Endothelial cell of umbilical vein (primary cell): ENCODE measurements around the gene PRCC. TPM values are rescaled to one million over a fixed set of nuclear protein-coding genes. Genes with fewer than 3 reads are reported as not detected.

Experiments
- BruUV-seq: library from RNA; stranded (reverse); fragments of 400-500 nt; replicated peaks from 2 replicates; lab custom pipeline; 2021; lab: Mats Ljungman, UMichigan
- CTCF ChIA-PET: fragments of 300-600, 350-600 bp; sonication (Branson Sonifier 250); formaldehyde crosslinking; loops from one replicate; lab custom pipeline; 2021; ENCODE audit warnings: antibody characterized with exemption, inconsistent platforms; lab: Charles Lee
- POLR2A ChIA-PET: fragments of 300-600, 350-600 bp; sonication (Branson Sonifier 250); formaldehyde crosslinking; loops from one replicate; lab custom pipeline; 2021; ENCODE audit warnings: antibody characterized with exemption, inconsistent platforms; lab: Charles Lee
- DNase-seq: peaks from one replicate; pipeline ENCODE4 v3.0.0-alpha.2; 2011; ENCODE audit warnings: low read depth, low spot score
- FAIRE-seq: peaks from 2 replicates; lab custom pipeline; 2011; peaks lifted over from hg19 to GRCh38; lab: Jason Lieb, UNC
- H2AFZ ChIP-seq: 2 replicates; pipeline ENCODE4 v1.6.0; 2012; ENCODE audit warnings: low read depth, low read length, control low read depth, inconsistent platforms
- H3K27ac ChIP-seq: 2 replicates; pipeline ENCODE4 v1.5.1; 2011; ENCODE audit warnings: low read depth, mild to moderate bottlenecking, control low read depth, low read length, moderate library complexity; ENCODE audit not compliant: insufficient read depth
- H3K27me3 ChIP-seq, 2 experiments: 2 replicates each; pipeline versions ENCODE4 v1.6.0 to v1.6.1; 2011; ENCODE audit warnings: low read length in 2 of 2, mixed read lengths in 1 of 2; ENCODE audit not compliant: control insufficient read depth in 2 of 2, insufficient read depth in 2 of 2
- H3K36me3 ChIP-seq, 2 experiments: 2 replicates in 1 of 2; 3 replicates in 1 of 2; pipeline ENCODE4 v1.5.1; 2011; ENCODE audit warnings: low read length in 2 of 2, mild to moderate bottlenecking in 1 of 2, moderate library complexity in 1 of 2; ENCODE audit not compliant: control insufficient read depth in 2 of 2, insufficient read depth in 2 of 2; ENCODE audit errors: extremely low read depth in 1 of 2
- H3K4me1 ChIP-seq: 3 replicates; pipeline ENCODE4 v1.5.1; 2011; ENCODE audit warnings: mild to moderate bottlenecking, low read length; ENCODE audit not compliant: control insufficient read depth, insufficient read depth; ENCODE audit errors: extremely low read depth
- H3K4me2 ChIP-seq: 2 replicates; pipeline ENCODE4 v1.6.1; 2011; ENCODE audit warnings: low read length, control low read depth, mixed read lengths; ENCODE audit not compliant: insufficient read depth
- H3K4me3 ChIP-seq, 3 experiments: fragments of 200-600 bp in 1 of 3; sonication (generic), shearing (Covaris generic) in 1 of 3; replicated peaks in 1 of 3; 2 replicates each; pipeline ENCODE4 v1.5.1; 2011 to 2016; ENCODE audit warnings: control low read depth in 3 of 3, low read length in 3 of 3, mild to moderate bottlenecking in 2 of 3, inconsistent platforms in 1 of 3, low read depth in 1 of 3, moderate library complexity in 1 of 3; ENCODE audit not compliant: insufficient read depth in 1 of 3
- H3K79me2 ChIP-seq: 2 replicates; pipeline ENCODE4 v1.6.0; 2012; ENCODE audit warnings: low read length, inconsistent platforms; ENCODE audit not compliant: control insufficient read depth, insufficient read depth
- H3K9ac ChIP-seq: replicated peaks from 2 replicates; pipeline ENCODE3; 2011; ENCODE audit warnings: low read length, control low read depth; ENCODE audit not compliant: insufficient read depth; ENCODE audit errors: extremely low read depth
- H3K9me1 ChIP-seq: replicated peaks from 3 replicates; pipeline ENCODE4 v1.6.0; 2011; ENCODE audit warnings: mild to moderate bottlenecking, low read length; ENCODE audit not compliant: control insufficient read depth, insufficient read depth; ENCODE audit errors: extremely low read depth
- H3K9me3 ChIP-seq: replicated peaks from 2 replicates; pipeline ENCODE4 v1.5.1; 2012; ENCODE audit warnings: low read length, inconsistent platforms; ENCODE audit not compliant: control insufficient read depth, insufficient read depth
- H4K20me1 ChIP-seq: replicated peaks from 2 replicates; pipeline ENCODE3; 2011; ENCODE audit warnings: mild to moderate bottlenecking, low read length; ENCODE audit not compliant: control insufficient read depth, insufficient read depth; ENCODE audit errors: extremely low read depth
- CTCF ChIP-seq, 2 donors: IDR thresholded peaks; 1 replicate in 1 of 2; 2 replicates in 1 of 2; pipeline ENCODE4 v1.5.1; 2011; ENCODE audit warnings: low read length in 2 of 2, mild to moderate bottlenecking in 2 of 2, moderate library complexity in 2 of 2, control low read depth in 1 of 2, inconsistent platforms in 1 of 2, low read depth in 1 of 2; ENCODE audit not compliant: insufficient read depth in 1 of 2; ENCODE audit errors: extremely low read depth in 1 of 2
- EZH2 ChIP-seq: IDR thresholded peaks from 2 replicates; pipeline ENCODE4 v1.6.1; 2012; ENCODE audit warnings: borderline replicate concordance, low read depth, mild to moderate bottlenecking, moderate library complexity, low read length, inconsistent platforms; ENCODE audit not compliant: severe bottlenecking
- FOS ChIP-seq: IDR thresholded peaks from 2 replicates; pipeline ENCODE4 v1.6.1; 2011; ENCODE audit warnings: mild to moderate bottlenecking, low read length, moderate library complexity, borderline replicate concordance; ENCODE audit not compliant: insufficient read depth
- GATA2 ChIP-seq: IDR thresholded peaks from 2 replicates; pipeline ENCODE4 v1.7.0; 2011; ENCODE audit warnings: low read depth, mild to moderate bottlenecking, moderate library complexity, mixed read lengths, low read length; ENCODE audit not compliant: insufficient read length, insufficient read depth
- JUN ChIP-seq: IDR thresholded peaks from 2 replicates; pipeline ENCODE4 v1.6.1; 2011; ENCODE audit warnings: borderline replicate concordance, low read depth; ENCODE audit not compliant: insufficient read length, insufficient read depth
- MAX ChIP-seq: IDR thresholded peaks from 2 replicates; pipeline ENCODE4 v1.6.1; 2011; ENCODE audit not compliant: insufficient read depth, insufficient read length
- MYC ChIP-seq: IDR thresholded peaks from one replicate; pipeline ENCODE4 v1.6.1; 2011; ENCODE audit warnings: mild to moderate bottlenecking, low read depth, low read length
- POLR2A ChIP-seq: IDR thresholded peaks from 2 replicates; pipeline ENCODE4 v1.6.1; 2012; ENCODE audit warnings: low read depth, mild to moderate bottlenecking, control low read depth, low read length
- POLR2AphosphoS5 ChIP-seq: IDR thresholded peaks from 2 replicates; pipeline ENCODE4 v1.6.1; 2012; ENCODE audit warnings: low read depth, mild to moderate bottlenecking, control low read depth, low read length, moderate library complexity; ENCODE audit not compliant: insufficient read depth
- dilution Hi-C: fragments of 300-500 bp; cut with MboI; formaldehyde crosslinking; loops from one replicate; pipeline ENCODE4 v1.15.0; 2019; ENCODE audit warnings: low sequenced_read_pairs; ENCODE audit not compliant: extremely low pct_ligation_motif_present
- intact Hi-C: fragments of 100-400 bp; cut with micrococcal nuclease; formaldehyde crosslinking; loops from one replicate; pipeline ENCODE4 v1.10.0; 2022
- polyA plus RNA-seq, 4 experiments: library from polyadenylated mRNA; depleted of rRNA in 3 of 4; stranded (reverse) in 3 of 4; unstranded in 1 of 4; fragments of >200 nt; gene quantifications; 2 replicates each; pipeline versions ENCODE4 v1.2.1 to v1.2.3, GENCODE V29; 2011 to 2012; ENCODE audit warnings: missing spikeins in 1 of 4
- total RNA-seq: library from RNA; stranded (reverse); gene quantifications from 2 replicates; pipeline ENCODE4 v1.2.3, GENCODE V29; 2021

Gene PRCC
- total and polyA plus RNA-seq, 2 donors (not counting 3 experiments of a cell fraction or from before 2014, with no cell fraction given) = 71.5 to 77.4 TPM

GRCh38 chr1:156738407-156738806 is 28.9 kb upstream of the PRCC start:
- no peak overlapping the region for H2AFZ ChIP-seq
- no peaks in the 10 kb centered on the region for H3K9me1 ChIP-seq
- ChIA-PET CTCF (no interaction called here), POLR2A (no interaction called here)
- no peak overlapping the region for H3K9ac ChIP-seq
- H3K27me3 ChIP-seq = no peaks in the 10 kb centered on the region
- H3K36me3 ChIP-seq = peaks cover 3 to 18% of the 10 kb centered on the region in 2 experiments
- H3K4me3 ChIP-seq = no peak overlapping the region
- no TSS peak for BruUV-seq
- no peak for FAIRE-seq
- H3K27ac ChIP-seq = no peak overlapping the region
- H3K79me2 ChIP-seq = peaks cover 11% of the 10 kb centered on the region
- dilution Hi-C loops = no loop called here
- intact Hi-C loops = no loop called here
- no peak overlapping the region for H3K4me2 ChIP-seq
- no peaks in the 10 kb centered on the region for H3K9me3 ChIP-seq
- no peak for TF ChIP-seq MAX
- TF ChIP-seq POLR2AphosphoS5 = no peak
- TF ChIP-seq MYC = no peak
- no peak for TF ChIP-seq GATA2
- no peak for TF ChIP-seq EZH2
- TF ChIP-seq JUN = no peak
- no peak for TF ChIP-seq POLR2A
- TF ChIP-seq FOS = no peak
- no peak for TF ChIP-seq CTCF (IDR thresholded peaks at IDR 0.05; ENCODE audit: extremely low read depth in 1 of 2, insufficient read depth in 1 of 2, low read depth in 1 of 2, low read length in 2 of 2)
- DNase-seq = no peak
- H3K4me1 ChIP-seq = peaks cover 13% of the 10 kb centered on the region
- no peaks in the 10 kb centered on the region for H4K20me1 ChIP-seq
